ENCODE data around the gene TRIM7.
"Not testable (repeated sequence)": the region's sequence is repeated elsewhere in the genome, so short reads cannot be mapped to it uniquely, and the experiment has no call there.

The TRIM7 gene

DNA sequence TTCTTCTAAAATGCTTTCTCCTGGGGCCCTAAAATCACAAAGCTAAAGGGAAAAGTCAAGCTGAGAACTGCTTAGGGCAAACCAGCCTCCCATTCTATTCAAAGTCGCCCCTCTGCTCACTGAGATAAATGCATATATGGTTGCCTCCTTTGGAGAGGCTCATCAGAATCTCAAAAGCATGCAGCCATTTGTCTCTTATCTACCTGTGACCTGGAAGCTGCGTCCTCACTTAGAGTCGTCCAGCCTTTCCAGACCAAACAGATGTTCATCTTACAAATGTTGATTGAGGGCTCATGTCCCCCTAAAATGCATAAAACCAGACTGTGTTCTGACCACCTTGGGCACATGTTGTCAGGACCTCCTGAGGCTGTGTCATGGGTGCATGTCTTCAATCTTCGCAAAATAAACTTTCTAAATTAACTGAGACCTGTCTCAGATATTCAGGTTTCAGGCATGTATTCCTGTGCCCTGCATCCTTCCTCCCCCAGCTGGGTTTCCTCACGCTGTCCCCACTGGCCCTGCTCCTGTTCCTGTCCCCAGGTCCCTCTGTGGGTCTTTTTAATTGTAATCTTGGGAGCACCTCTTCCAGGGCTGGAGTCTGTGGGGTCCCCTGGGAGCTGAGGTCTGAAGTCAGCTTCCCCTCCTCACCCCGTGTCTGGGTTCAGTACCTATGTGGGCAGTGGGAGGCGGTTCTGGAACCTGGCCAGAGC is 57.9 kb downstream of the TRIM7 start, which contains the start of gene OR2V2:
TSS of gene OR2V2 (plus strand) at position 660 of the 710 bp plus-strand sequence. CDS start 7,357 bp downstream, outside the sequence.
- DNase-seq = not testable (repeated sequence)

- DNase-seq = no peak
Observed at GRCh38 chr5:181145133-181145532, 59.9 kb downstream of the TRIM7 start.
